ENCODE results near the gene PLEKHA1. TPM values are rescaled to one million over a fixed set of nuclear protein-coding genes. Genes with fewer than 3 reads are reported as not detected.

The PLEKHA1 gene
- total RNA-seq, 3 donors from 2014 or later, result 39.1 to 55.0 (median 41.2) TPM

DNA sequence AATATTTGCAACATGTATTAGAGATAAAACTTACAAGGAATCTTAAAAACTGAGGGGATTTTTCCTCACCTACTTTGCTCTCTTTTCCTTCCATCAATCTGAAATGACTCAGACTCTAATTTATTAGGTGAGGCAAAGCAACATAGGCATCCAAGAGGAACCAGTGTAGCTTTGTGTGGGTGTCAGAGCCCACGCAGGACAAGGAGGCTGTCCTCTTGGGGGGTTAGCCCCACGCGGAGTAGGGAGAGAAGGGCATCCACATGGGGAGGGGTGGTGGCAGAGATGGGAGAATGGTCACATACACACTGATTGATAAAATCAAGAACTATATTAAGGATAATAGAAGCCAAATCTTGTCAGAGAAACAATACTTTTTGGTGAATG is 46.1 kb downstream of the PLEKHA1 start:
- DNase-seq, result no peak
- H3K36me3 ChIP-seq (ENCODE audit: low read depth), result no peaks in the 10 kb centered on the region
- TF ChIP-seq, protein P1, sequence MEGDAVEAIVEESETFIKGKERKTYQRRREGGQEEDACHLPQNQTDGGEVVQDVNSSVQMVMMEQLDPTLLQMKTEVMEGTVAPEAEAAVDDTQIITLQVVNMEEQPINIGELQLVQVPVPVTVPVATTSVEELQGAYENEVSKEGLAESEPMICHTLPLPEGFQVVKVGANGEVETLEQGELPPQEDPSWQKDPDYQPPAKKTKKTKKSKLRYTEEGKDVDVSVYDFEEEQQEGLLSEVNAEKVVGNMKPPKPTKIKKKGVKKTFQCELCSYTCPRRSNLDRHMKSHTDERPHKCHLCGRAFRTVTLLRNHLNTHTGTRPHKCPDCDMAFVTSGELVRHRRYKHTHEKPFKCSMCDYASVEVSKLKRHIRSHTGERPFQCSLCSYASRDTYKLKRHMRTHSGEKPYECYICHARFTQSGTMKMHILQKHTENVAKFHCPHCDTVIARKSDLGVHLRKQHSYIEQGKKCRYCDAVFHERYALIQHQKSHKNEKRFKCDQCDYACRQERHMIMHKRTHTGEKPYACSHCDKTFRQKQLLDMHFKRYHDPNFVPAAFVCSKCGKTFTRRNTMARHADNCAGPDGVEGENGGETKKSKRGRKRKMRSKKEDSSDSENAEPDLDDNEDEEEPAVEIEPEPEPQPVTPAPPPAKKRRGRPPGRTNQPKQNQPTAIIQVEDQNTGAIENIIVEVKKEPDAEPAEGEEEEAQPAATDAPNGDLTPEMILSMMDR (IDR thresholded peaks at IDR 0.05), result no peak
- ATAC-seq, result no peak
- intact Hi-C loops (cut with DNase I, micrococcal nuclease), result no loop called here
- H3K9me3 ChIP-seq, result no peaks in the 10 kb centered on the region
- H3K4me1 ChIP-seq (ENCODE audit: low read depth), result no peaks in the 10 kb centered on the region
- no peak overlapping the region for H3K4me3 ChIP-seq

DNA sequence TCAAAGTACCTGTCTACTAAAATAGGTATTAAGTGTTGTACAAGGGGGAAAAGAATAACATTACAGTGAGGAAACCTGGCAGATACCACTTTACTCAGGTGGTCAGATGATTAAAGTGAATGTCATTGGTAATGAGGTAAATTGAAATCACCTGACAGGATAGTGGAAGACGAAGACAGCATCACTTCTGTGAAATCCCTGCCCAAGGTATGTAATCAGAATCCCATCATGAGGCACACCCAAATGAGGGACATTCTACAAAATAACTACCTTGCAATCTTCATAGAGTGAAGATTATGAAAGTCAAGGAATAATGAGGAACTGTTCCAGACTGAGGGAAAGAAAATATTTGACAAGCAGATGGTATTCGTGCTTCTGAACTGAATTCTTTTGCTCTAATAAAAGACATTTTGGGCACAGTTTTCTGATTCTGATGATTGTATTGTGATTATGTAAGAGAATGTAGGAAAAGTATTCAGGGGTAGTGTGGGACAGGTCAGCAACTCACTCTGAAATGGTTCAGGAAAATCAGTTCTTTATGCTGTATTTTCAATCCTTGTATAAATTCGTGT is 46.6 kb downstream of the PLEKHA1 start:
- TF ChIP-seq, protein P1 (IDR thresholded peaks at IDR 0.05), result no peak

DNA sequence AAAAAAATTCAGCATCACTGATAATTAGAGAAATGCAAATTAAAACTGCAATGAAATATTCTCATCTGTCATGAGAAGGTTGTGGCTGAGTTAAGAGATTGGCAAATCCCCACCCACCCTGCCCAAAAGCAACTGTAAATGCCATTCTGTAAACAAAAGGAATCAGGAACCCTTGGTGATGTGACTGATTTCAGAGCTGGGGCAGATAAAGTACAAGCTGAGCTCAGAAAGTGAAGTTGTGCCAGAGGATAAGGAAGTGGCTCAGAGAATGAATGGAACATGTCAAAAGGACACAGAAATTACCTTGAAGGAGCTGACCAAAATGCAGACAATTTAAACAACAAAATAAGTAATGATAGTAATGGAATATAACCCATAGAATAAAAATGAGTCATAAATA is 47.2 kb downstream of the PLEKHA1 start:
- TF ChIP-seq, protein P1 (IDR thresholded peaks at IDR 0.05), result no peak
- Histone ChIP-seq H3K36me3 (ENCODE audit: low read depth) (no peaks in the 10 kb centered on the region), H3K4me3 (no peak overlapping the region), H3K9me3 (no peaks in the 10 kb centered on the region), H3K4me1 (ENCODE audit: low read depth) (no peaks in the 10 kb centered on the region)
- DNase-seq (no peak), ATAC-seq (no peak)
- intact Hi-C loops (cut with DNase I, micrococcal nuclease), result no loop called here

More for the DNA sequence above, 46.6 kb downstream of the PLEKHA1 start:
- DNase-seq, result no peak
- intact Hi-C loops (cut with DNase I, micrococcal nuclease), result no loop called here
- Histone ChIP-seq H3K4me3 (no peak overlapping the region), H3K9me3 (no peaks in the 10 kb centered on the region), H3K4me1 (ENCODE audit: low read depth) (no peaks in the 10 kb centered on the region), H3K36me3 (ENCODE audit: low read depth) (no peaks in the 10 kb centered on the region)
- ATAC-seq, result no peak

DNA sequence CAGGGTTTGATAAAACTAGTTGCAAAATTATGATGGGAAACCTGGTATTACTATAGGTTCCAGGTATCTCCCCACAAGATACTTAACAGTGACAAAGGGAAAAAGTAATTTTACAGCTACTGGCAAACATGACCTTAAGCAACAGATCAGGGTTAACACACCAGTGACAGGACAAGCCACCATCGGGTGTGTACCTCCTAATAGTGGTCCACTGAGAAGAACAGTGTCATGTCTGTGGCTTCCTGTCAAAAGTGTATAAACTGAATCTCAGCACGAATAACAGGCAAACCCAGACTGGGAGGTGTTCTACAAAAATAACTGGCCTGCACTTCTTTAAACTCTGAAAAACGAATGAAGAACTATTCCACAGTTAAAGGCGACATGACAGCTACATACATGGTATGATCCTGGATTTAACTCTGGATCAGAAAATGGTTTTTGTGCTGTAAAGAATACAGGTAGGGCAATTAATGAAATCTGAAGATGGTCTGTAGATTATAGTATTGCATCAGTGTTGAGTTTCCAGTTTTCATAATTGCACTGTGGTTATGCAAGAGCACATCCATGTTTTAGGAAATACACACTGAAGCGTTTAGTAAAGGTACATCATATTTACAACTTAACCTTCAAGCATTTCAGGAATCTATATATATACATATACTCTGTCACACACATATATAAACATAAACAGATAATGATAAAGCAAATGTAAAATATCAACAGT is 47.9 kb downstream of the PLEKHA1 start:
- H3K4me1 ChIP-seq (ENCODE audit: low read depth), result no peaks in the 10 kb centered on the region
- TF ChIP-seq, protein P1 (IDR thresholded peaks at IDR 0.05), result no peak
- H3K4me3 ChIP-seq, result no peak overlapping the region
- intact Hi-C loops (cut with DNase I, micrococcal nuclease), result no loop called here
- peak in 1 of 3 donors; percentile 10 for DNase-seq
- ATAC-seq, result peak; percentile 67
- no peaks in the 10 kb centered on the region for H3K9me3 ChIP-seq
- H3K36me3 ChIP-seq (ENCODE audit: low read depth), result no peaks in the 10 kb centered on the region

DNA sequence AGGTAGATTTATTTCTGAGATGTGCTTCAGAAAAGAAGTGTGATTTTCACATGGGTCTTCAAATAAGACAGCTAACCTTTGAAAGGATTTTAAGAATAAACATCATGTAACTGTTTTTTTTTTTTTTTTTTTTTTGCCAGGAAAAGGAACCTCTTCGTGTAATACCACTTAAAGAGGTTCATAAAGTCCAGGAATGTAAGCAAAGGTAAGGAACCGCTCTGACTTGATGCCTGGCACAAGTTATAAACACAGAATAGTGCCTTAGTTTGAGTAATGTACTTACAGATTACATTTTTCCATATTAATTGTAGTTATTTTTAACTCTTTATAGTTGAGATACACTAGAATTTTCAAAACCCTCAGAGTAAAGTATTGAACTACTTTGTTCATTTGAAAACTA is 49.6 kb downstream of the PLEKHA1 start:
- TF ChIP-seq, protein P1 (IDR thresholded peaks at IDR 0.05), result no peak
- Histone ChIP-seq H3K4me3 (no peak overlapping the region), H3K9me3 (no peaks in the 10 kb centered on the region), H3K4me1 (ENCODE audit: low read depth) (no peaks in the 10 kb centered on the region), H3K36me3 (ENCODE audit: low read depth) (no peaks in the 10 kb centered on the region)
- no peak for ATAC-seq
- no peak for DNase-seq
- intact Hi-C loops (cut with DNase I, micrococcal nuclease), result no loop called here

Measured in mucosa of descending colon (tissue), 3 donors.